NCI-H2107 treated with DMSO at 0.1 percent for 48 hours (cell line): ENCODE results near the gene NPBWR2.
"Not testable (repeated sequence)": the region's sequence is repeated elsewhere in the genome, so short reads cannot be mapped to it uniquely, and the experiment has no call there.

Experiments used
- DNase-seq: peaks from one replicate; lab custom pipeline; 2025; ENCODE audit not compliant: unreplicated experiment; lab: John Stamatoyannopoulos, UW

Gene NPBWR2

GRCh38 chr20:64088586-64088985 is 18.8 kb downstream of the NPBWR2 start:
- DNase-seq: not testable (repeated sequence)

- not testable (repeated sequence) for DNase-seq
Observed at GRCh38 chr20:64087226-64087825, 20.0 kb downstream of the NPBWR2 start.

GRCh38 chr20:64086801-64087200 is 20.6 kb downstream of the NPBWR2 start:
- DNase-seq: no peak

GRCh38 chr20:64084685-64085152 is 22.6 kb downstream of the NPBWR2 start:
- no peak for DNase-seq

GRCh38 chr20:64083804-64084684 is 23.3 kb downstream of the NPBWR2 start, which contains the start of gene LKAAEAR1:
LKAAEAR1 (minus strand) TSS chr20:64084398; CDS start chr20:64084219, 179 bp downstream.
- no peak for DNase-seq

- DNase-seq: peak; percentile 45
Observed at GRCh38 chr20:64083378-64083803, 24.0 kb downstream of the NPBWR2 start.

GRCh38 chr20:64082820-64083377 is 24.5 kb downstream of the NPBWR2 start:
- DNase-seq: no peak

- no peak for DNase-seq
Observed at GRCh38 chr20:64082126-64082731, 25.1 kb downstream of the NPBWR2 start.

GRCh38 chr20:64081624-64081964 is 25.8 kb downstream of the NPBWR2 start:
- DNase-seq: no peak

GRCh38 chr20:64080813-64081623 is 26.3 kb downstream of the NPBWR2 start:
- DNase-seq: no peak

GRCh38 chr20:64080013-64080812 is 27.2 kb downstream of the NPBWR2 start, which contains the start of gene OPRL1:
OPRL1 (plus strand) TSS chr20:64080082; CDS start chr20:64092721, 12,639 bp downstream.
- DNase-seq: no peak

GRCh38 chr20:64079273-64080012 is 27.9 kb downstream of the NPBWR2 start, which contains the start of gene RGS19:
RGS19 (minus strand) TSS chr20:64079518; CDS start chr20:64076886, 2,632 bp downstream.
- DNase-seq: no peak

- DNase-seq: no peak
Observed at GRCh38 chr20:64078934-64079272, 28.5 kb downstream of the NPBWR2 start.

GRCh38 chr20:64077876-64078551 is 29.4 kb downstream of the NPBWR2 start:
- DNase-seq: no peak

- no peak for DNase-seq
Observed at GRCh38 chr20:64077541-64077875, 29.9 kb downstream of the NPBWR2 start.

- no peak for DNase-seq
Observed at GRCh38 chr20:64077094-64077493, 30.3 kb downstream of the NPBWR2 start.

- DNase-seq: no peak
Observed at GRCh38 chr20:64076061-64076997, 31.0 kb downstream of the NPBWR2 start.
